Bronchial epithelial cell (primary cell): ENCODE data around the gene KCNJ12. TPM values are rescaled to one million over a fixed set of nuclear protein-coding genes. Genes with fewer than 3 reads are reported as not detected.
A peak's percentile ranks its signal among the peaks of the same experiment; 100 is the strongest.
"Not testable (repeated sequence)": the region's sequence is repeated elsewhere in the genome, so short reads cannot be mapped to it uniquely, and the experiment has no call there.

Source experiments
- DNase-seq: peaks from one replicate; pipeline ENCODE4 v3.0.0-alpha.2; 2010; ENCODE audit warnings: low read depth
- FAIRE-seq: peaks from 2 replicates; lab custom pipeline; 2011; peaks lifted over from hg19 to GRCh38; lab: Jason Lieb, UNC
- H3K27me3 ChIP-seq: 2 replicates; pipeline ENCODE4 v1.5.1; 2011; ENCODE audit warnings: low read length; ENCODE audit not compliant: control insufficient read depth, insufficient read depth
- H3K36me3 ChIP-seq: 2 replicates; pipeline ENCODE4 v1.5.1; 2011; ENCODE audit warnings: low read length; ENCODE audit not compliant: control insufficient read depth, insufficient read depth
- H3K4me3 ChIP-seq: 2 replicates; pipeline ENCODE4 v1.5.1; 2011; ENCODE audit warnings: mild to moderate bottlenecking, low read depth, low read length, control low read depth
- CTCF ChIP-seq: IDR thresholded peaks from 2 replicates; pipeline ENCODE4 v1.5.1; 2011; ENCODE audit warnings: mild to moderate bottlenecking, moderate library complexity, low read length, control low read depth, inconsistent platforms; ENCODE audit not compliant: insufficient read depth, severe bottlenecking
- total RNA-seq: library from RNA; depleted of rRNA; stranded (reverse); fragments of >200 nt; gene quantifications from 2 replicates; pipeline ENCODE4 v1.2.1, GENCODE V29; 2014

Gene KCNJ12
- total RNA-seq, 1 donor from 2014 or later = under 0.01 TPM

DNA sequence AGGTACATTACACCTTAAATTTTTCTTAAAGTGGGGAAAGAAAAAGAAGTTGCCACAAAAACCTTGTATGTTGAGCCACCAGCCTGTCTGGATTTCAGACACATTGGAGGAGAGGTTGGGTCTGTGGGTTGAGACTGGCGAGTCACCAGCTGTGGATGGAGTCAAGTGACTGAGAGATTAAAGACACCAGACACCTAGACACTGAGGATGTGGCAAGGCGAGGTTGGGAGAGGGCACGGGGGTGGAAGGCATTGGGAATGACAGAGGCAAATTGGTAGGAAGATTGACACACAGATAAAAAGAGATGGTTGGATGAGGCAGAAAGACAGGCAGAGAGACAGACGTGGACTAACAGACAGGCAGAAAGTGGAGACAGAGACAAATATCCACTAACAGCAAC, 49.6 kb downstream of the KCNJ12 start:
- Histone ChIP-seq H3K27me3 (no peaks in the 10 kb centered on the region), H3K4me3 (no peak overlapping the region), H3K36me3 (no peaks in the 10 kb centered on the region)
- DNase-seq (peak; percentile 13), FAIRE-seq (no peak)
- TF ChIP-seq CTCF = no peak

DNA sequence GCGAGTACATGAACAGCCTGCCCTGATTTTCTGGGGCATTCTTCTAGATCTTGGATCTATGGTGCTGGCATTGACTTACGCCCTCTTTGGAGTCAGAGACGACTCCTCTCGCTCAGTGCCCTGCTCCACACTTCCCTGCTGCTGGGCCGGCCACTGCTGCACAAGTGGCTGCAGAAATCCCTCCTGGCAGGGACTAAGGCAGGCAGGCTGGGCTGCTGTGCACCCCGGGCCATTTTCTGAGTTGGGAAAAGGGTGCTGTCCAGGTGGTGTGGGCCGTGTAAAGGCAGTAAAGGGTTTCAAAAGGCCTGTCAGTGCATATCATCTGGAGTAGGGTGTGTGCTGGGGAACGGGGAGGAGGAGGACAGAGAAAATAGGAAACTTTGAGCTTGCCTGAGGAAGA, 50.1 kb downstream of the KCNJ12 start:
- not testable (repeated sequence) for H3K27me3 ChIP-seq
- FAIRE-seq = peak; percentile 32

GRCh38 chr17:21426876-21427275, 50.7 kb downstream of the KCNJ12 start:
- H3K27me3 ChIP-seq, H3K4me3 ChIP-seq, DNase-seq, H3K36me3 ChIP-seq: not testable (repeated sequence)
- FAIRE-seq = peak; percentile 50

More for the DNA sequence above, 50.1 kb downstream of the KCNJ12 start:
- H3K4me3 ChIP-seq, H3K36me3 ChIP-seq, DNase-seq: not testable (repeated sequence)

- FAIRE-seq, H3K4me3 ChIP-seq, DNase-seq, H3K27me3 ChIP-seq, H3K36me3 ChIP-seq: not testable (repeated sequence)
Measured at GRCh38 chr17:21427727-21428126, 51.6 kb downstream of the KCNJ12 start.

- not testable (repeated sequence) for H3K4me3 ChIP-seq, H3K36me3 ChIP-seq, FAIRE-seq, DNase-seq, H3K27me3 ChIP-seq
Measured at GRCh38 chr17:21428752-21429424, 52.7 kb downstream of the KCNJ12 start.

DNA sequence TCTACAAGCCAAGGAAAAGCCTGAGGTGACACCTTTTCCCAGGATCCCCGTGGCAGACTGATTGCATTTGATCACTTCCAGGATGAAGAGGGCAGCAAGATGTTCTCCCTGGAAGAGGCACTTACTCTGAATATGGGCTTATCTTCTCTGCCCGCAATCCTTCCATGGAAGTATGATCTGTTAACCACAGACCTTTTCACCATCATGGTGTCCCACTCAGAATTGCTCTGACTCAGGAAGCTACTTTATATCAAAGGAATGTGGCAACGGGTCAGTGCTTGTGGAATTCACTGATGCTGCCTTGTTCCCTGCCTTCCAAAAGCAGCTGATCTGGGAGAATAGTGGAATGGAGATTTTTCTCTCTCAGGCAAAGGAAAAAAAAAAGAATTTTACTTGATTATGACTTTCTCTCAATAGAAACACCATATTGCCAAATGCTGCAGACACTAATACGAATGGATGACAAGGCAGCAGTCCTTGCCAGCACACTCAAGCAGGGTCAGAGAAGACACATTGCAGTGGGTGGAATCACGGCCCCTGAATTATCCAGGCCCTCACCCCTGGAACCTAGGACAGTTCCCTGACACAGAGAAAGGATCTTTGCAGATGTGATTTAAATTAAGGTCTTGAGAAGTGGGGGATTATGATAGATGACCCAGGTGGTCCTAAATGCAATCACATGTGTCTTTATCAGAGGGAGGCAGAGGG, 53.9 kb downstream of the KCNJ12 start:
- H3K36me3 ChIP-seq, H3K4me3 ChIP-seq, H3K27me3 ChIP-seq: not testable (repeated sequence)
- peak; percentile 18 for DNase-seq
- peak; percentile 93 for FAIRE-seq

DNA sequence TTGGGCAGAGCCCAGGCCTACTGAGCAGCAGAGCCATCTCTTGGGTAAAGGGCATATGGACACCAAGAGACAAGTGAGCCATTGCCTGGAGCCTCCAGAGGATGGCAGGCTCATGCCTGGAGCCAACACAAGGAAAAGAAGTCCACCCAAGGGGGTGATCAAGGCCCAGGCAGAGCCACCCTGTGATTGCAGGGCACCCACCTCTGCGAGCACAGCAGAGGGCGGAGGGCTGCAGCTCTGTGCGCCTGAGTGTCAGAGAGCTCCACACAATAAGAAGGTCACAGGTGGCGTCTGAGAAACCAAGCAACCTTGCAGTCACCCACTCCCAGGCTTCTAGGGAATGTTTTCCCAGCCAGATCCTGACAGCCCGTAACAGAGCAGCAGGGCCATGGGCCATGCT, 57.8 kb downstream of the KCNJ12 start:
- FAIRE-seq, H3K4me3 ChIP-seq, DNase-seq, H3K36me3 ChIP-seq, H3K27me3 ChIP-seq: not testable (repeated sequence)

- not testable (repeated sequence) for H3K4me3 ChIP-seq, DNase-seq, FAIRE-seq, H3K27me3 ChIP-seq, H3K36me3 ChIP-seq
Measured at GRCh38 chr17:21434976-21435375, 58.8 kb downstream of the KCNJ12 start.

- H3K27me3 ChIP-seq, FAIRE-seq, H3K36me3 ChIP-seq, DNase-seq, H3K4me3 ChIP-seq: not testable (repeated sequence)
Measured at GRCh38 chr17:21436481-21436880, 60.3 kb downstream of the KCNJ12 start.

- H3K27me3 ChIP-seq, H3K36me3 ChIP-seq, DNase-seq, FAIRE-seq, H3K4me3 ChIP-seq: not testable (repeated sequence)
Measured at GRCh38 chr17:21436883-21437836, 61.0 kb downstream of the KCNJ12 start.

GRCh38 chr17:21438316-21439014, 62.3 kb downstream of the KCNJ12 start:
- FAIRE-seq, H3K36me3 ChIP-seq, H3K27me3 ChIP-seq, H3K4me3 ChIP-seq, DNase-seq: not testable (repeated sequence)

- H3K4me3 ChIP-seq, H3K27me3 ChIP-seq, H3K36me3 ChIP-seq, DNase-seq: not testable (repeated sequence)
- FAIRE-seq = peak; percentile 36
Measured at GRCh38 chr17:21439015-21439336, 62.8 kb downstream of the KCNJ12 start.
